Mucosa of descending colon (tissue), 3 donors: Measurements from ENCODE around the gene OVCH1. TPM values are rescaled to one million over a fixed set of nuclear protein-coding genes. Genes with fewer than 3 reads are reported as not detected.

Experiments used
- ATAC-seq: fragments of 200-7000 bp; cut with Tn5 transposase; one replicate; pipeline ENCODE4 v1.9.1; 2020; ENCODE audit warnings: mild to moderate bottlenecking, moderate library complexity
- DNase-seq, 3 donors: peaks; one replicate each; pipeline ENCODE4 v3.0.0-alpha.2; 2020
- H3K36me3 ChIP-seq: fragments of 200-600 bp; one replicate; pipeline ENCODE4 v1.8.0; 2021; ENCODE audit warnings: low read depth, mild to moderate bottlenecking
- H3K4me1 ChIP-seq: fragments of 200-600 bp; one replicate; pipeline ENCODE4 v1.8.0; 2021; ENCODE audit warnings: low read depth, mild to moderate bottlenecking
- H3K4me3 ChIP-seq: fragments of 200-600 bp; one replicate; pipeline ENCODE4 v1.8.0; 2021; ENCODE audit warnings: mild to moderate bottlenecking
- H3K9me3 ChIP-seq: fragments of 200-600 bp; one replicate; pipeline ENCODE4 v1.8.0; 2021; ENCODE audit warnings: mild to moderate bottlenecking
- CTCF ChIP-seq: fragments of 200-600 bp; IDR thresholded peaks from one replicate; pipeline ENCODE4 v1.8.0; 2022; ENCODE audit warnings: antibody characterized with exemption, mild to moderate bottlenecking
- intact Hi-C, 2 donors: fragments of 100-400 bp; cut with DNase I in 1 of 2; cut with micrococcal nuclease in 1 of 2; formaldehyde crosslinking; loops; one replicate each; pipeline versions ENCODE4 v1.11.0 to v1.11.1; 2022; cut with DNase I, micrococcal nuclease
- total RNA-seq, 3 donors: library from RNA; stranded (reverse); fragmentation: NEBNext Ultra II Directional in 2 of 3; extraction: Animal tissue kit (Norgen Biotek cat#: 25700) in 2 of 3; gene quantifications; one replicate each; pipeline versions ENCODE4 v1.2.1 to v1.2.4, GENCODE V29; 2021 to 2023
- donor health status: DM: no; HTN: no; CAD: no; lungs with moderate emphysema.
- donor health status: DM: no; HTN: no; CAD: no.
- donor health status: DM: no; HTN: yes; CAD: no.

The OVCH1 gene
- total RNA-seq, 3 donors from 2014 or later = 0.70 TPM; not detected in 2

DNA sequence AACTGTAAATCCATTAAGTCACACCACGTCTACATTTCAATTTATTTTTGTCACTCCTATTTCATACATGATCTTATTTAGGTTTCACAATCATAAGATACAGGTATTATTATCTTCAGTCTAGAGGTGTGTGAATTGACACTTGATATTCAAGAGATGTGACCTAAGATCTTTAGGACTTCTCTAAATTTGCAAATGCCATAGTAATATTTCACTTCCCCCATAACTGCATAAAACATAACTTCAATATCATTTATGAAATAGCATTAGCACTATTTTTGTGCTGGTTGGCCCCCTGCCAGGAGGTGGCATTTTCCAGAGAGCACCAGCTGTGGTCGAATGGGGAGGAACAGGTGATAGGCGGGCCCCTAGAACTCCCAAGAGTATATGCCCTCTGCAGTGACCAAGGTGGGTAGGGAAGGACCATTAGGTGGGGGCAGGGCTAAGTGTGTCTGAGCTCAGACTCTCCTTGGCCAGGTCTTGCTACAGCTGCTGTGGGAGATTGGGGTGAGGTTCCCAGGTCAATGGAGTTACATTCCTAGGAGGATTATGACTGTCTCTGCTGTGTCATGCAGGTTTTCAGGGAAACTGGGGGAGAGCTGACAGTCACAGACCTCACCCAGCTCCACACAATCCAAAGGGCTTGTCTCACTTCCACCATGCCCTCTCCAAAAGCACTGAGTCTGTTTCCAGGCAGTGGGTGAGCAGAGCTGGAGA lies 67.3 kb downstream of the OVCH1 start:
- H3K36me3 ChIP-seq = no peaks in the 10 kb centered on the region
- no peak for TF ChIP-seq CTCF
- no peaks in the 10 kb centered on the region for H3K9me3 ChIP-seq
- DNase-seq (no peak), ATAC-seq (no peak)
- no peaks in the 10 kb centered on the region for H3K4me1 ChIP-seq
- intact Hi-C loops = no loop called here
- H3K4me3 ChIP-seq = no peak overlapping the region

DNA sequence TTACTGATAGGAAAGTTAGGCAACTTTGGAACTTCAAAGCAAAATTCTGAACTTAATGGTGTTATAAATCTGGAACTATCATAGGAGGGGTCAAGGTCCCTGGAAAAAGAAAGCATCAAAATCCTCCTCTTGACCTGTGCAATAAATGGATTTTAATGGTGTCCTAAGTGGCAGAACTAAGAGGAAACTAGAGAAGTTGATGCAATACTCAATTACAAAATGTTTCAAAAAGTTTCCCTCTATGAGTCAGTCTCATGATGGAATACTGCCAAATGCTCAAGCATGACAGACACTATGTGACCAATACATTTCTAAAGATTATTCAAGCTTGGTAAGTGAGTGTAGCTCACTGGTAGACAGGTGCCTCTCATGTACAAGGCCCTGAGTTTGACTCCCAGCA lies 68.9 kb downstream of the OVCH1 start:
- Histone ChIP-seq H3K9me3 (no peaks in the 10 kb centered on the region), H3K4me1 (no peaks in the 10 kb centered on the region), H3K36me3 (no peaks in the 10 kb centered on the region), H3K4me3 (no peak overlapping the region)
- DNase-seq = no peak
- intact Hi-C loops = no loop called here
- no peak for TF ChIP-seq CTCF
- peak; percentile 43 for ATAC-seq

- Histone ChIP-seq H3K9me3 (no peaks in the 10 kb centered on the region), H3K4me1 (no peaks in the 10 kb centered on the region), H3K36me3 (no peaks in the 10 kb centered on the region), H3K4me3 (no peak overlapping the region)
- DNase-seq (peak in 1 of 3 donors; percentile 6), ATAC-seq (peak; percentile 60)
- TF ChIP-seq CTCF = no peak
- intact Hi-C loops = no loop called here
Observed at GRCh38 chr12:29427964-29428363, 69.5 kb downstream of the OVCH1 start.

DNA sequence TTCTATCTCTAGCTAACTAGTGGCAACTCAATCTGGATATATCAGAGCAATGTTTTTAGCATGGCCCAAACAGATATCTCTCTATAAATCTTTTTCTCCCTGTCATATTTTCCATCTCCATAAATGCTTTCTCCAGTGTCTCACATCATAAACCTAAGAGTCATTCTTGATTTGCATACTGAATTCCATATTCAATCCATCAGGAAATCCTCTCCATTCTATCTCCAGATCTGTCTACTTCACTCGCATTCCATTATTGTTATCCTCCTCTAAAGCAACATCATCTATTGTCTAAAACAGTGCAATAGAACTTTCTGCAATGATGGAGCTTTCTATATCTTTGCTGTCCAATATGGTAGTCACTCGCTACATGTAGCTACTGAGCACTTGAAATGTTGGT lies 71.0 kb downstream of the OVCH1 start:
- no peak overlapping the region for H3K4me3 ChIP-seq
- intact Hi-C loops = no loop called here
- ATAC-seq (no peak), DNase-seq (no peak)
- no peaks in the 10 kb centered on the region for H3K36me3 ChIP-seq
- no peak for TF ChIP-seq CTCF
- H3K9me3 ChIP-seq = no peaks in the 10 kb centered on the region
- no peaks in the 10 kb centered on the region for H3K4me1 ChIP-seq

- TF ChIP-seq CTCF = no peak
- DNase-seq (no peak), ATAC-seq (no peak)
- no peaks in the 10 kb centered on the region for H3K9me3 ChIP-seq
- H3K4me3 ChIP-seq = no peak overlapping the region
- H3K4me1 ChIP-seq = no peaks in the 10 kb centered on the region
- H3K36me3 ChIP-seq = no peaks in the 10 kb centered on the region
- intact Hi-C loops = no loop called here
Observed at GRCh38 chr12:29425722-29426121, 71.8 kb downstream of the OVCH1 start.

DNA sequence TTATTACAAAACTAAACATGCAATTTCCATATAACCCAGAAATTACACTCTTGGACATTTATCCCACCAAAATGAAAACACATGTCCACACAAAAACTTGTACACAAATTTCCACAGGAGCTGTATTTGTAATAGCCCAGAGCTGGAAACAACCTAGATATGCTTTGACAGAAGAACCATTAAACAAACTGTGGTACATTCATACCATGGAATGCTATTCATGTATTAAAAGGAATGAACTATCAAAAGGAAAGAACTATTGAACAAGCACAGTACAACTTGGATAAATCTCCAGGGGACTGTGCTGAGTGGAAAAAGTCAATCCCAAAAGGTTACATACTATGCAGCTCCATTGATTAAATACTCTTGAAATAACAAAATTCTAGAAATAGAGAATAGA lies 80.7 kb downstream of the OVCH1 start:
- no peaks in the 10 kb centered on the region for H3K4me1 ChIP-seq
- no peak for ATAC-seq
- no peak for TF ChIP-seq CTCF
- no peak overlapping the region for H3K4me3 ChIP-seq
- DNase-seq = no peak
- H3K9me3 ChIP-seq = no peaks in the 10 kb centered on the region
- intact Hi-C loops = no loop called here
- H3K36me3 ChIP-seq = no peaks in the 10 kb centered on the region
